ENCODE results near the gene ALPK3.
A peak's percentile ranks its signal among the peaks of the same experiment; 100 is the strongest.

The ALPK3 gene

GRCh38 chr15:84909029-84909428, 91.9 kb downstream of the ALPK3 start:
- POLR2A ChIA-PET = no interaction called here

GRCh38 chr15:84909782-84910181, 92.6 kb downstream of the ALPK3 start:
- Histone ChIP-seq H3K4me1 (ENCODE audit: control extremely low read depth in 1 of 4, control insufficient read depth in 4 of 4, insufficient read depth in 4 of 4, low read length in 3 of 4) (peaks cover 1 to 6% (median 6%) of the 10 kb centered on the region in 4 experiments), H3K27ac (ENCODE audit: insufficient read depth in 1 of 2, low read depth in 1 of 2, low read length in 2 of 2, poor library complexity in 1 of 2, severe bottlenecking in 2 of 2) (no peak overlapping the region), H3K36me3 (ENCODE audit: control insufficient read depth in 4 of 4, insufficient read depth in 4 of 4, low read length in 3 of 4) (no peaks in the 10 kb centered on the region), H3K9me3 (ENCODE audit: control extremely low read depth in 1 of 5, control insufficient read depth in 4 of 5, insufficient read depth in 2 of 5, low read depth in 1 of 5, low read length in 4 of 5) (no peaks in the 10 kb centered on the region), H3K27me3 (replicated peaks in 2 of 5; ENCODE audit: control insufficient read depth in 4 of 5, insufficient read depth in 5 of 5, low read length in 4 of 5) (no peaks in the 10 kb centered on the region), H3K4me3 (ENCODE audit: control insufficient read depth in 1 of 7, extremely low read depth in 1 of 7, insufficient read depth in 4 of 7, low read depth in 2 of 7, low read length in 6 of 7) (no peak overlapping the region)
- DNase-seq = no peak
- POLR2A ChIA-PET = no interaction called here
- 100% methylated on average over 4 of the region's 4 CpGs for WGBS (ENCODE audit: insufficient coverage)
- CTCF ChIA-PET = interaction anchor here (1.1 kb wide), 1 partner anchor 16 kb away, joined by 4 read pairs; no protein-coding TSS in a partner anchor

More at GRCh38 chr15:84909029-84909428, 91.9 kb downstream of the ALPK3 start:
- WGBS (ENCODE audit: insufficient coverage) = 100% methylated on average over 1 of the region's 3 CpGs
- CTCF ChIA-PET = interaction anchor here (1.1 kb wide), 2 partner anchors 17 to 22 kb away, joined by 3 to 4 read pairs; no protein-coding TSS in a partner anchor
- Histone ChIP-seq H3K36me3 (ENCODE audit: control insufficient read depth in 4 of 4, insufficient read depth in 4 of 4, low read length in 3 of 4) (no peaks in the 10 kb centered on the region), H3K4me3 (ENCODE audit: control insufficient read depth in 1 of 7, extremely low read depth in 1 of 7, insufficient read depth in 4 of 7, low read depth in 2 of 7, low read length in 6 of 7) (no peak overlapping the region), H3K9me3 (ENCODE audit: control extremely low read depth in 1 of 5, control insufficient read depth in 4 of 5, insufficient read depth in 2 of 5, low read depth in 1 of 5, low read length in 4 of 5) (no peaks in the 10 kb centered on the region), H3K4me1 (ENCODE audit: control extremely low read depth in 1 of 4, control insufficient read depth in 4 of 4, insufficient read depth in 4 of 4, low read length in 3 of 4) (no peaks in the 10 kb centered on the region), H3K27me3 (replicated peaks in 2 of 5; ENCODE audit: control insufficient read depth in 4 of 5, insufficient read depth in 5 of 5, low read length in 4 of 5) (no peaks in the 10 kb centered on the region), H3K27ac (ENCODE audit: insufficient read depth in 1 of 2, low read depth in 1 of 2, low read length in 2 of 2, poor library complexity in 1 of 2, severe bottlenecking in 2 of 2) (no peak overlapping the region)
- DNase-seq = no peak

GRCh38 chr15:84910928-84911623, 93.9 kb downstream of the ALPK3 start:
- CTCF ChIA-PET = no interaction called here
- H3K4me3 ChIP-seq (ENCODE audit: control insufficient read depth in 1 of 7, extremely low read depth in 1 of 7, insufficient read depth in 4 of 7, low read depth in 2 of 7, low read length in 6 of 7) = no peak overlapping the region
- no peaks in the 10 kb centered on the region for H3K9me3 ChIP-seq (ENCODE audit: control extremely low read depth in 1 of 5, control insufficient read depth in 4 of 5, insufficient read depth in 2 of 5, low read depth in 1 of 5, low read length in 4 of 5)

GRCh38 chr15:84911879-84912660, 94.9 kb downstream of the ALPK3 start:
- Histone ChIP-seq H3K4me1 (ENCODE audit: control extremely low read depth in 1 of 4, control insufficient read depth in 4 of 4, insufficient read depth in 4 of 4, low read length in 3 of 4) (peaks cover 1 to 16% (median 13%) of the 10 kb centered on the region in 4 experiments), H3K36me3 (ENCODE audit: control insufficient read depth in 4 of 4, insufficient read depth in 4 of 4, low read length in 3 of 4) (no peaks in the 10 kb centered on the region), H3K27me3 (replicated peaks in 2 of 5; ENCODE audit: control insufficient read depth in 4 of 5, insufficient read depth in 5 of 5, low read length in 4 of 5) (no peaks in the 10 kb centered on the region), H3K9me3 (ENCODE audit: control extremely low read depth in 1 of 5, control insufficient read depth in 4 of 5, insufficient read depth in 2 of 5, low read depth in 1 of 5, low read length in 4 of 5) (no peaks in the 10 kb centered on the region), H3K4me3 (ENCODE audit: control insufficient read depth in 1 of 7, extremely low read depth in 1 of 7, insufficient read depth in 4 of 7, low read depth in 2 of 7, low read length in 6 of 7) (no peak overlapping the region), H3K27ac (ENCODE audit: insufficient read depth in 1 of 2, low read depth in 1 of 2, low read length in 2 of 2, poor library complexity in 1 of 2, severe bottlenecking in 2 of 2) (no peak overlapping the region)
- 96% methylated on average over 4 of the region's 6 CpGs for WGBS (ENCODE audit: insufficient coverage)
- CTCF ChIA-PET = no interaction called here
- DNase-seq = peak in 1 of 3 donors; percentile 12
- POLR2A ChIA-PET = no interaction called here

More at GRCh38 chr15:84910928-84911623, 93.9 kb downstream of the ALPK3 start:
- no peak overlapping the region for H3K27ac ChIP-seq (ENCODE audit: insufficient read depth in 1 of 2, low read depth in 1 of 2, low read length in 2 of 2, poor library complexity in 1 of 2, severe bottlenecking in 2 of 2)
- H3K27me3 ChIP-seq (replicated peaks in 2 of 5; ENCODE audit: control insufficient read depth in 4 of 5, insufficient read depth in 5 of 5, low read length in 4 of 5) = no peaks in the 10 kb centered on the region
- DNase-seq = no peak
- POLR2A ChIA-PET = no interaction called here
- H3K4me1 ChIP-seq (ENCODE audit: control extremely low read depth in 1 of 4, control insufficient read depth in 4 of 4, insufficient read depth in 4 of 4, low read length in 3 of 4) = peaks cover 1 to 16% (median 13%) of the 10 kb centered on the region in 4 experiments
- WGBS (ENCODE audit: insufficient coverage) = 98% methylated on average over 11 of the region's 17 CpGs
- H3K36me3 ChIP-seq (ENCODE audit: control insufficient read depth in 4 of 4, insufficient read depth in 4 of 4, low read length in 3 of 4) = no peaks in the 10 kb centered on the region

DNA sequence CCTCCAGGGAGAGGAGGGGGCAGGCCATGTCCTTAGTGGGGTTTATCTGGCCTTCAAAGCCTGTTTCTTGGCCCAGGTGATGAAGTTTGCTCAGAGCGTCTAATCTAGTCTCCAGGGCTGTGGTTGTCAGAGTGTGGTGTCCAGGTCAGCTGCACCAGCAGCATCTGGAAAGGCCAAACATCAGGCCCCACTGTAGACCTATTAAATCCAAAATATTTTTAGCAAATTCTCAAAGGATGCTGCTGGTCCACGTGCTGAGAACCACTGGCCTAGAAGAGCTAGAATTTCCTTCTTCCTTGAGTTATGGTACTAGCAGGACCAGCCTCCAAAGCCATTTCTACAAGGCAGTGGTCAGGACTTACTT, 96.2 kb downstream of the ALPK3 start:
- Histone ChIP-seq H3K4me1 (ENCODE audit: control extremely low read depth in 1 of 4, control insufficient read depth in 4 of 4, insufficient read depth in 4 of 4, low read length in 3 of 4) (peaks cover 1 to 16% (median 13%) of the 10 kb centered on the region in 4 experiments), H3K36me3 (ENCODE audit: control insufficient read depth in 4 of 4, insufficient read depth in 4 of 4, low read length in 3 of 4) (no peaks in the 10 kb centered on the region), H3K9me3 (ENCODE audit: control extremely low read depth in 1 of 5, control insufficient read depth in 4 of 5, insufficient read depth in 2 of 5, low read depth in 1 of 5, low read length in 4 of 5) (no peaks in the 10 kb centered on the region), H3K27me3 (replicated peaks in 2 of 5; ENCODE audit: control insufficient read depth in 4 of 5, insufficient read depth in 5 of 5, low read length in 4 of 5) (no peaks in the 10 kb centered on the region), H3K27ac (ENCODE audit: insufficient read depth in 1 of 2, low read depth in 1 of 2, low read length in 2 of 2, poor library complexity in 1 of 2, severe bottlenecking in 2 of 2) (no peak overlapping the region), H3K4me3 (ENCODE audit: control insufficient read depth in 1 of 7, extremely low read depth in 1 of 7, insufficient read depth in 4 of 7, low read depth in 2 of 7, low read length in 6 of 7) (no peak overlapping the region)
- CTCF ChIA-PET = no interaction called here
- POLR2A ChIA-PET = no interaction called here
- no peak for DNase-seq
- WGBS (ENCODE audit: insufficient coverage) = 100% methylated on average over 2 of the region's 2 CpGs

GRCh38 chr15:84914351-84914750, 97.2 kb downstream of the ALPK3 start:
- POLR2A ChIA-PET = no interaction called here
- 56% methylated on average over 5 of the region's 5 CpGs for WGBS (ENCODE audit: insufficient coverage)
- peaks cover 1 to 16% (median 13%) of the 10 kb centered on the region in 4 experiments for H3K4me1 ChIP-seq (ENCODE audit: control extremely low read depth in 1 of 4, control insufficient read depth in 4 of 4, insufficient read depth in 4 of 4, low read length in 3 of 4)
- CTCF ChIA-PET = interaction anchor here (0.7 kb wide), 1 partner anchor 14 kb away, joined by 3 read pairs; no protein-coding TSS in a partner anchor
- H3K4me3 ChIP-seq (ENCODE audit: control insufficient read depth in 1 of 7, extremely low read depth in 1 of 7, insufficient read depth in 4 of 7, low read depth in 2 of 7, low read length in 6 of 7) = no peak overlapping the region
- H3K27ac ChIP-seq (ENCODE audit: insufficient read depth in 1 of 2, low read depth in 1 of 2, low read length in 2 of 2, poor library complexity in 1 of 2, severe bottlenecking in 2 of 2) = no peak overlapping the region
- H3K9me3 ChIP-seq (ENCODE audit: control extremely low read depth in 1 of 5, control insufficient read depth in 4 of 5, insufficient read depth in 2 of 5, low read depth in 1 of 5, low read length in 4 of 5) = no peaks in the 10 kb centered on the region
- no peaks in the 10 kb centered on the region for H3K27me3 ChIP-seq (replicated peaks in 2 of 5; ENCODE audit: control insufficient read depth in 4 of 5, insufficient read depth in 5 of 5, low read length in 4 of 5)
- no peaks in the 10 kb centered on the region for H3K36me3 ChIP-seq (ENCODE audit: control insufficient read depth in 4 of 4, insufficient read depth in 4 of 4, low read length in 3 of 4)
- DNase-seq = peak in 2 of 3 donors; percentile 33 to 50
